ENCODE data around the gene AKT1S1.

AKT1S1 gene

GRCh38 chr19:49907745-49908446, 30.7 kb upstream of the AKT1S1 start:
- DNase-seq = no peak

- DNase-seq = no peak
These were observed 29.9 kb upstream of the AKT1S1 start for GRCh38 chr19:49906879-49907564.

GRCh38 chr19:49904136-49904535, 27.0 kb upstream of the AKT1S1 start:
- DNase-seq = no peak

- DNase-seq = no peak
These were observed 19.9 kb upstream of the AKT1S1 start, which contains the start of gene IL4I1 for GRCh38 chr19:49896863-49897621. Gene IL4I1, minus strand, starts transcription at chr19:49896887. Its CDS starts 727 bp downstream, at chr19:49896160.

DNA sequence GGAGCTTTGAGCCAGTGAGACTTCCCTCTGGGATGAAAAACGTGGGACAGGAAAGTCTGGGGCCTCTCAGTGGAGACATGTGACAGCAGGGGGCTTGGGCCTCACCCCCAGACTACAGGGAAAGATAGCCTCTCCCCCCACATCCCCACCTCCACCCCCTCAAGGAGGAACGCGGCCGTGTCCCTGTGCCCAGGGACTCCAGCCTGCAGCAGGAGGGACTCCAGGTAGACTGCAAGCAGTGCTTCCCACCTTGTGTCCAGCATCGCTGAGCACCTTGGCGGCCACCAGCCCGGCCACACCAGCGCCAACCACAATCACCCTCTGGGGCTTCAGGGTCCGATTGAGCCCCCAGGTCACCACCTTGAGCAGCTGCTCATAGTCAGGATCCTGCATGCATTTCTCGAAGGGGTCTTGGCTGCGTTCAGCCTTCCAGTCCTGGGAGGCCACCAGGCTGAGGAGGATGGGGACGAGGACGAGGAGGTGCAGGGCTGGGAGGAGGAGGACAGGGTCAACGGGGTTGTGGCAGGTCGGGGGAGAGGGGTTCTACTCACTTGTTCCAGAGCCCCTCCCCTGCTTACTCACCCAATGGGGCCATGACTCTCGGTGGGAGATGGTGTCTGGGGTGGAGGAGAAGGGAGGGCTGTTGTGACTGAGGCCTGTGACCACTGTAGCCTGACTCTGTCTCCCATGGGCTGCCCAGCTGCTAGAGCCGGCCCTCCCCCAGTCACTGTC, 18.6 kb upstream of the AKT1S1 start:
- no peak for DNase-seq

GRCh38 chr19:49894879-49895565, 17.9 kb upstream of the AKT1S1 start:
- DNase-seq = no peak

GRCh38 chr19:49894011-49894664, 17.0 kb upstream of the AKT1S1 start:
- DNase-seq = no peak

GRCh38 chr19:49892716-49893115, 15.6 kb upstream of the AKT1S1 start:
- DNase-seq = no peak

GRCh38 chr19:49891393-49891792, 14.2 kb upstream of the AKT1S1 start:
- no peak for DNase-seq

- peak in 1 of 2 experiments; percentile 20 for DNase-seq
These were observed 13.5 kb upstream of the AKT1S1 start for GRCh38 chr19:49890349-49891311.

- DNase-seq = peak; percentile 10 to 55
These were observed 12.7 kb upstream of the AKT1S1 start for GRCh38 chr19:49889687-49890348.

GRCh38 chr19:49889038-49889686, 12.0 kb upstream of the AKT1S1 start:
- DNase-seq = no peak

- DNase-seq = no peak
These were observed 11.3 kb upstream of the AKT1S1 start for GRCh38 chr19:49888510-49888824.

DNA sequence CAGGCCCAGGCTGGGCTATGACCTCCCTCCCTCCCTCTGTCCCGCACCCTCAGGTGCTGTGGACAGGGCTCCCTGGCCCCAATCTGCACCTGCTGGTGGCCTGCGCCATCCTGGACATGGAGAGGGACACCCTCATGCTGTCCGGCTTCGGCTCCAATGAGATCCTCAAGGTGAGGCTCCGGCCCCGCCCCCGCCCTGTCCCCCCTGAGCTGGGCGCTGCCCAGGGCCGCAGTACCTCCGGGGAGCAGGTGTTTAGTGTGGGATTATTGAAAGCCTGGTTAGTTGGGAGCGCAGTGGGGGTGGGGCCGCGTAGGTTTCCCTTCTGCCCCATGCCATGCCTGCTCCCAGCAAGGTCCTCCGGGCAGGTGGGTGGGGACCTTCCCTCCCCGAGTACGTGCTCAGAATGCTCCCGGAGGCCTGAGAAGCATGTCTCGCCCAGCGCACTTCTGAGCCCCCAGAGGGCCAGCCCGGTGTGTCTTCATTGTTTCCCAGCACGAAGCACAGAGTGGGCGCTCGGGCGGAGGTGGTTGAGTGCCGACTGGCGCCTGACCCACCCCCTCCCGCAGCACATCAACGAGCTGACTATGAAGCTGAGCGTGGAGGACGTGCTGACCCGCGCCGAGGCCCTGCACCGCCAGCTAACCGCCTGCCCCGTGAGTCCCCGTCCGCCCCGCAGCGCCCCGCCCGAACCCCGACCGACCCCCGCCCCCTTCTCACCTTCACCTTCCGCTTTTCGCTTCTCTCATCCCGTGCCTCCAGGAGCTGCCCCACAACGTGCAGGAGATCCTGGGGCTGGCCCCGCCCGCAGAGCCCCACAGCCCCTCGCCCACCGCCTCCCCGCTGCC, 10.7 kb upstream of the AKT1S1 start:
- DNase-seq = no peak

GRCh38 chr19:49887037-49887664, 10.0 kb upstream of the AKT1S1 start:
- no peak for DNase-seq

- DNase-seq = no peak
These were observed 7.6 kb upstream of the AKT1S1 start for GRCh38 chr19:49884760-49885159.

DNA sequence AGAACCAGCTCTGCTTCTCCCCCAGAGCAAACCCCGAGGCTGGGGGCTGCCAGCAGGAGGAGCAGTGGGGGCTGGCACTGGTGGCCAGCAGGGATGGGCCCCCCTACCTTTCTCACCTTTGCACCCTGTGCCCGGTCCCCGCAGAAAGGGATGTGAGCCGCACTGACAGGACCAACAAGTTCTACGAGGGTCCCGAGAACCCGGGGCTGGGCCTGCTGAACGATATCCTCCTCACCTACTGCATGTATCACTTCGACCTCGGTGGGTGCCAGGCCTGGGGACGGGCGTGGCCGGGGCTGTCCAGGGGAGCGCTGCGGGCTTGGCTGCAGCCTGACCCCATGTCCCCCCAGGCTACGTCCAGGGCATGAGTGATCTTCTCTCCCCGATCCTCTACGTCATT, 7.0 kb upstream of the AKT1S1 start:
- DNase-seq = no peak

- DNase-seq = no peak
These were observed 5.9 kb upstream of the AKT1S1 start for GRCh38 chr19:49883094-49883493.
